Adrenal gland (tissue), 12 donors: ENCODE measurements around the gene TSPAN15. TPM values are rescaled to one million over a fixed set of nuclear protein-coding genes. Genes with fewer than 3 reads are reported as not detected.

ENCODE experiments used
- DNase-seq, 7 donors: peaks; one replicate each; pipeline ENCODE4 v3.0.0-alpha.2; 2019 to 2020
- H3K27ac ChIP-seq, 5 donors: fragments of 200-600 bp; sonication (generic) in 4 of 5; 1 replicate in 3 of 5; 2 replicates in 2 of 5; pipeline versions ENCODE4 v1.5.1 to v1.8.0; 2016 to 2020; ENCODE audit warnings: mild to moderate bottlenecking in 1 of 5
- H3K27me3 ChIP-seq: fragments of 200-600 bp; 2 replicates; pipeline ENCODE4 v1.8.0; 2021
- H3K36me3 ChIP-seq, 2 donors: fragments of 200-600 bp; replicated peaks in 1 of 2; 1 replicate in 1 of 2; 2 replicates in 1 of 2; pipeline versions ENCODE4 v1.5.1 to v1.8.0; 2018 to 2022
- H3K4me1 ChIP-seq, 2 donors: fragments of 200-600 bp; replicated peaks in 1 of 2; 1 replicate in 1 of 2; 2 replicates in 1 of 2; pipeline versions ENCODE4 v1.5.1 to v1.8.0; 2018 to 2021
- H3K4me3 ChIP-seq, 4 donors: fragments of 200-600 bp; sonication (generic) in 3 of 4; one replicate each; pipeline ENCODE4 v1.5.1; 2016 to 2018
- H3K9me3 ChIP-seq, 3 donors: fragments of 200-600 bp; sonication (generic) in 1 of 3; replicated peaks in 1 of 3; 1 replicate in 2 of 3; 2 replicates in 1 of 3; pipeline versions ENCODE4 v1.5.1 to v1.8.0; 2016 to 2021
- CTCF ChIP-seq, 6 experiments: fragments of 450-650 bp in 4 of 6; fragments of 200-600 bp in 2 of 6; sonication (generic) in 1 of 6; IDR thresholded peaks; 1 replicate in 5 of 6; 2 replicates in 1 of 6; pipeline versions ENCODE4 v1.5.1 to v1.8.0; 2016 to 2021; ENCODE audit warnings: antibody characterized with exemption in 6 of 6, mild to moderate bottlenecking in 2 of 6, moderate library complexity in 1 of 6
- POLR2A ChIP-seq, 2 donors: fragments of 450-650 bp; IDR thresholded peaks; one replicate each; pipeline ENCODE4 v1.6.1; 2017; ENCODE audit warnings: antibody characterized with exemption in 2 of 2, mild to moderate bottlenecking in 2 of 2, moderate library complexity in 1 of 2
- WGBS, 4 donors: extraction: QIAGEN DNeasy Blood & Tissue Kit in 2 of 4; methylation state at CpG; one replicate each; pipeline versions ENCODE4 v1.1.5 to v1.1.7; 2013 to 2017; 5-methylcytosine and 5-hydroxymethylcytosine counted together
- intact Hi-C, 2 donors: fragments of 100-400 bp; cut with DNase I; formaldehyde crosslinking; loops; one replicate each; pipeline versions ENCODE4 v1.14.1 to v1.15.0; 2022 to 2023
- polyA plus RNA-seq, 3 donors: library from polyadenylated mRNA; stranded (reverse); fragments of 200-250 nt in 2 of 3; fragments of 350-450 nt in 1 of 3; fragmentation: Illumina TruSeq in 1 of 3; extraction: RNeasy Lipid Tissue Mini Kit (QIAGEN cat#74804) in 1 of 3; gene quantifications; one replicate each; pipeline ENCODE4 v1.2.3, GENCODE V29; 2013 to 2014
- total RNA-seq, 9 donors: library from RNA; depleted of rRNA in 4 of 9; stranded (reverse); fragments of >200 nt in 4 of 9; fragments of 120-200 nt in 1 of 9; fragmentation: NEBNext Ultra II Directional in 1 of 9; extraction: Animal tissue kit (Norgen Biotek cat#: 25700) in 1 of 9; gene quantifications; one replicate each; pipeline versions ENCODE4 v1.1.0 to v1.2.4, GENCODE V29; 2013 to 2023
- donor health status: healthy with polysubstance abuse.
- donor health status: Bipolar disorder and iron deficiency.
- donor health status: DM: yes; HTN: yes; CAD: no.
- donor health status: DM: no; HTN: no; CAD: no.
- donor health status: DM: no; HTN: no; CAD: no.
- donor health status: DM: yes; HTN: yes; CAD: no.

The TSPAN15 gene
- total and polyA plus RNA-seq, 12 donors: 5.6 to 14.8 (median 10.8) TPM

GRCh38 chr10:69490876-69491275, 39.6 kb downstream of the TSPAN15 start:
- no peak overlapping the region for H3K27ac ChIP-seq
- TF ChIP-seq CTCF (IDR thresholded peaks at IDR 0.05): no peak
- TF ChIP-seq POLR2A (IDR thresholded peaks at IDR 0.05): no peak
- intact Hi-C loops: no loop called here
- no peaks in the 10 kb centered on the region for H3K4me1 ChIP-seq
- no peak for DNase-seq
- no peak overlapping the region for H3K4me3 ChIP-seq
- H3K27me3 ChIP-seq: no peaks in the 10 kb centered on the region
- WGBS, 4 donors: 91 to 94% (median 93%) methylated on average over 10 of the region's 10 CpGs
- no peaks in the 10 kb centered on the region for H3K36me3 ChIP-seq
- H3K9me3 ChIP-seq: no peaks in the 10 kb centered on the region

GRCh38 chr10:69491611-69492010, 40.3 kb downstream of the TSPAN15 start:
- no peak for DNase-seq
- H3K27ac ChIP-seq: no peak overlapping the region
- no peaks in the 10 kb centered on the region for H3K27me3 ChIP-seq
- no peaks in the 10 kb centered on the region for H3K4me1 ChIP-seq
- H3K36me3 ChIP-seq: no peaks in the 10 kb centered on the region
- intact Hi-C loops: no loop called here
- no peaks in the 10 kb centered on the region for H3K9me3 ChIP-seq
- WGBS, 4 donors: 51 to 86% (median 84%) methylated on average over 4 of the region's 4 CpGs
- H3K4me3 ChIP-seq: no peak overlapping the region
- TF ChIP-seq POLR2A (IDR thresholded peaks at IDR 0.05) (no peak), CTCF (IDR thresholded peaks at IDR 0.05) (no peak)

DNA sequence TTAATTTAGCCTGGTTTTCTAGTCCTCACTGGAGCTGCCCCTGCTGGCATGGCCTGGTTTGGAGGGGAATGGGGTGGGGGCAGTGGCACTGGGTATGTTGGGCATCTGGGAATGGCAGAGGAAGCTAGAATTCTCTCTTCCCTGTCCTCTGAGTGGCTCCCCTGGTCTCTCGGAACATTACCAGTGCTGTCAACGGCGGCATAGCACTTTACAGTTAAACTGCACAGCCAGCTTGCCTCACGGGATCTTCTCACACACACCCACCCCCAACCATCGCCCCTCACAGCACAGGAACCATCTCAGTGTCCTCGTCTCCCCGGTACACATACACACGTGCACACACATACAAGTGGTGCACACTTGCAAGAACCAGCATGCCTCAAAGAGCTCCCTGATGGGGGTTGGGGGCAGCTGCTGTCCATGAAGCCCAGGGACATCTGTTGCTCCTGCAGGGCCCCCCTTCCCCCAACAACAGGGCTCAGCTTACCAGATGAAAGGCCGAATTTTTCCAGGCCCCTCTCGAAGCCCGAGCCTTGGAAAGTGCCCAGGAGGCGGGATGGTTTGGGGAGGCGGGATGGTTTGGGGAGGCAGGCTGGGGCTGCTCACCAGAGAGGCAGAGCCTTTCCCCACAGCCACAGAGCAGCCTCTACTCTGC, 41.0 kb downstream of the TSPAN15 start:
- no peak overlapping the region for H3K4me3 ChIP-seq
- no peaks in the 10 kb centered on the region for H3K27me3 ChIP-seq
- H3K4me1 ChIP-seq: no peaks in the 10 kb centered on the region
- no peaks in the 10 kb centered on the region for H3K9me3 ChIP-seq
- no peak overlapping the region for H3K27ac ChIP-seq
- TF ChIP-seq POLR2A (IDR thresholded peaks at IDR 0.05): no peak
- TF ChIP-seq CTCF (IDR thresholded peaks at IDR 0.05): no peak
- intact Hi-C loops: no loop called here
- DNase-seq: no peak
- WGBS, 4 donors: 68 to 91% (median 77%) methylated on average over 10 to 13 of the region's 13 CpGs
- no peaks in the 10 kb centered on the region for H3K36me3 ChIP-seq

- 64 to 72% (median 68%) methylated on average over 2 to 12 of the region's 12 CpGs for WGBS, 4 donors
- intact Hi-C loops: no loop called here
- H3K9me3 ChIP-seq: no peaks in the 10 kb centered on the region
- no peaks in the 10 kb centered on the region for H3K27me3 ChIP-seq
- DNase-seq: no peak
- no peak overlapping the region for H3K4me3 ChIP-seq
- H3K4me1 ChIP-seq: no peaks in the 10 kb centered on the region
- TF ChIP-seq POLR2A (IDR thresholded peaks at IDR 0.05) (no peak), CTCF (IDR thresholded peaks at IDR 0.05) (no peak)
- H3K27ac ChIP-seq: no peak overlapping the region
- no peaks in the 10 kb centered on the region for H3K36me3 ChIP-seq
Measured at GRCh38 chr10:69492746-69493462, 41.6 kb downstream of the TSPAN15 start.
